Smooth muscle cell of the brain vasculature (primary cell): ENCODE results near the gene GAS5.
"Not testable (repeated sequence)": the region's sequence is repeated elsewhere in the genome, so short reads cannot be mapped to it uniquely, and the experiment has no call there.

Experiments
- DNase-seq: peaks from one replicate; pipeline ENCODE4 v3.0.0-alpha.2; 2012; ENCODE audit warnings: low read depth, low spot score

GAS5 gene

GRCh38 chr1:173870252-173871075, 2.7 kb upstream of the GAS5 start:
- no peak for DNase-seq

GRCh38 chr1:173869021-173869359, 1.2 kb upstream of the GAS5 start:
- no peak for DNase-seq

GRCh38 chr1:173868266-173869020, 654 bp upstream of the GAS5 start, which contains the start of gene ZBTB37:
ZBTB37 (plus strand) TSS chr1:173868380; CDS start chr1:173870226, 1,846 bp downstream.
- DNase-seq: no peak

DNA sequence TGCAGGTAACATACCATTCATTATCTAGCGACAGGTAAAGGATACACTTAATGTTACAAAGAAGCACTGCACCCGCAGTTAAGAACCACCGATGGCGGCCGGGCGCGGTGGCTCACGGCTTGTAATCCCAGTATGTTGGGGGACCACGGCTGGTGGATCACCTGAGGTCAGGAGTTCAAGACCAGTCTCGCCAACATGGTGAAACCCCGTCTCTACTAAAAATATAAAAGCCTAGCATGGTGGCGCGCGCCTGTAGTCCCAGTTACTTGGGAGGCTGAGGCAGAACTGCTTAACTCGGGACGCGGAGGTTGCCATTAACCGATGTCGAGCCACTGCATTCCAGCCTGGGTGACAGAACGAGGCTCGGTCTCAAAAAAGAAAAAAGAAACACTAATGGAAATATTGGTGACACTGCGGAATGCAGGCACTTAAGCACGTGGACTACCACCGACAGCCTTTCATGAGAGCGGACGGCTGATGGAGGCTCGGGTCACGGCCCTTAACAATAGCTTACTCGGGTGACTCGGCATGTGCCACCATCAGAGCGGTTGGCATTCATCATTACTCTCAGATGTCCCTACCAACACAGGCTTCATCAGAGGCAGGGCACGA, 542 bp downstream of the GAS5 start:
- no peak for DNase-seq

GRCh38 chr1:173866413-173867115, 1.2 kb downstream of the GAS5 start:
- DNase-seq: no peak

DNA sequence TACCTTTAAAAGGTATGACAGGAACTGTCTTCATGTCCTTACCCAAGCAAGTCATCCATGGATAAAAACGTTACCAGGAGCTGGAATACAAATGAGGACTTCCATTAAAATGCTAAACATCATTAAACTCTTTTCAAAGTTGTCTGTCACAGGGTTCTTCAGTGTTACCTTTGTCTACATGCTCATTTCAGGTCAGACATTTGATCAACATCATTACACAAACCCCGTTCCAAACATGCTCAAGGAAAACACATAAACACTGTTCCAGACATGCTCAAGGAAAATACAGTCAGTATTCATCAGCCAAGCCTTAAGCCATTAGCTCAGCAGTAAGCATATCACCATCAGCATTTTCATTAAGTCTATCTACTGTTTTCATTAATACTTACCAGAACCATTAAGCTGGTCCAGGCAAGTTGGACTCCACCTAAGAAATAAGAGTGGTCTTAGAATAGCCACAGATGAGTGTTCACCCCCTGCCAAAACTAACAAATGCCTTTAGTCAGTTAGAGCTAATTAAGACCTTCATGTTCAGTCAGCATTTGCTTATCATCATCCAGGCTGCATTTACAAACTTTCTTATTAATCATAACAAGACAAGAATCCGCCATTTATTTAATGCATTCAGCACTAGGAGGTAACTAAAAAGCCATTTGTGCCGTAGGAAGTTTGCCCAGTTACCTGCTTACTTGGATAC, 2.2 kb downstream of the GAS5 start:
- no peak for DNase-seq

DNA sequence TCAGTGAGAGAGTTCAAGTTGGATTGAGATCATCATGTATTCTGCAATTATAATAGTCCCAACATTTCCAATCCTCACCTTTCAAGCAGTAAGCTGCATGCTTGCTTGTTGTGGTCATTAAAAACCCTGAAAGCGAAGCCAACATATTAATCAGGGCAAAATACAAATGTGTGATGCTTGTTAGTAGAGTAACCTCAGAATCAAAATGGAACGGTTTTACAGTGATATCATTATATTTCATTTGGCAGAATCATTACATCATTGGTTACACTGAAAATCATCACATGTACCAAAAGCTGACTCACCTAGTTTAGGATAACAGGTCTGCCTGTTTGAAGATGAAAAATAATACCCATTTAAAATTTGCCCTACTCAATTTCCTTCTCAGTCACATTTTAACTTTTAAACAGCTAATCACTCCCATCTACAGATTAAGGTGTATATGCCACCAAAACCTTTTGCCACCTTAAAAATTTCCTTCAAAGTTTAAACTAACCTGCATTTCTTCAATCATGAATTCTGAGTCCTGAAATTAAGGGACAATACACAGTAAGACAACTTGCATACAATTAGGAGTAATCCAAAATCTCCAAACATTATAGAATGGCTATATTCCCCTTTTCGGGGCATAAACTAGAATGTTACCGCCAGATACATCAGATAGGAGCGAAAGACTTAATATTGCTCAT, 3.5 kb downstream of the GAS5 start:
- DNase-seq: no peak

GRCh38 chr1:173863224-173864161, 4.3 kb downstream of the GAS5 start:
- DNase-seq: no peak

DNA sequence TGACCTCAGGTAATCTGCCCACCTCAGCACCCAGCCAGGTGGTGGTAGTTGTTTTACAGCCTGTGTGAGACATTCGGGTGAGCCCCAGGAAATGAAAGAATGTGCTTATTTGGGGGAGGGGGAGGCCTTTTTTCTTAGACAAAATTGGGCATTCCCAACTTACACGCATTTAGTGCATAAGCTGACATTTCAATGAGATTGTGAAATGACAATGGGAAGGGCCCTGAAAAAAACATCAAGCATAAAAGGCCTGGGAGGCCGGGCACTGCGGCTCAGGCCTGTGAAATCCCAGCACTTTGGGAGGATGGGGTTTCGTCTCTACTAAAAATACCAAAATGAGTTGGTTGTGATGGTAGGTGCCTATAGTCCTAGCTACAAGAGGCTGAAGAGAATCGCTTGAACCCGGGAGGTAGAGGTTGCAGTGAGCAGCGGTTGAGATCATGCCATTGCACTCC, 5.0 kb downstream of the GAS5 start:
- no peak for DNase-seq

GRCh38 chr1:173862146-173862768, 5.5 kb downstream of the GAS5 start:
- not testable (repeated sequence) for DNase-seq

- no peak for DNase-seq
Measured at GRCh38 chr1:173861731-173862145, 6.1 kb downstream of the GAS5 start.

GRCh38 chr1:173860065-173860464, 7.7 kb downstream of the GAS5 start:
- DNase-seq: no peak

DNA sequence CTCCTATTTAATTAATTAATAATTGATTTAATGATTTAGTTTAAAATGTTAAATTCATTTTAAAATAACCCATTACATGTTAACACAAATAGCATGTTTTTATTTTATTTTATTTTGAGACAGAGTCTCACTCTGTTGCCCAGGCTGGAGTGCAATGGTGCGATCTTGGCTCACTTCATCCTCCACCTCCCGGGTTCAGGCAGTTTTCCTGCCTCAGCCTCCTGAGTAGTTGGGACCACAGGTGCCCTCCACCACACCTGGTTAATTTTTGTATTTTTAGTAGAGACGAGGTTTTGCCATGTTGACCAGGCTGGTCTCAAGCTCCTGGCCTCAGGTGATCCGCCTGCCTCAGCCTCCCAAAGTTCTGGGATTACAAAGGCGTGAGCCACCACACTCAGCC, 8.2 kb downstream of the GAS5 start:
- not testable (repeated sequence) for DNase-seq

- DNase-seq: no peak
Measured at GRCh38 chr1:173857363-173857917, 10.3 kb downstream of the GAS5 start.

DNA sequence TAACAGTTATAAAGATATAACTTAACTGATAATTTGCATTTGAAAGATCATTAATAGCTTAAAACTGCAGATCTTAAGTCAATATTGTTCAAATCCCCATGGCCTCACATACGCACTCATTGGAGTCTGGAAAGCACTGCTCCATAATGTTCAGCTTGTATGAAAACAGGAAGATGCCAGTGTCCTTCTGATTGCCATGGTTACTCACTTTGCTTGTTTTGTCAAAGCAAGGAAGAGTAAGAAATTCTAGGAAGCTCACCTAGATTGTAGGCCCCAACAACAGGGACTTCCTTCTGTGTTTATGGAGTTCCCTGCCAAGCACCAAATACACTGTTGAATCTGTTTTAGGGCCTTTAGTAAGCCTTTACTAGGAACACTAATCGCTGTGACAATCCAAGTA, 10.9 kb downstream of the GAS5 start:
- DNase-seq: no peak

DNA sequence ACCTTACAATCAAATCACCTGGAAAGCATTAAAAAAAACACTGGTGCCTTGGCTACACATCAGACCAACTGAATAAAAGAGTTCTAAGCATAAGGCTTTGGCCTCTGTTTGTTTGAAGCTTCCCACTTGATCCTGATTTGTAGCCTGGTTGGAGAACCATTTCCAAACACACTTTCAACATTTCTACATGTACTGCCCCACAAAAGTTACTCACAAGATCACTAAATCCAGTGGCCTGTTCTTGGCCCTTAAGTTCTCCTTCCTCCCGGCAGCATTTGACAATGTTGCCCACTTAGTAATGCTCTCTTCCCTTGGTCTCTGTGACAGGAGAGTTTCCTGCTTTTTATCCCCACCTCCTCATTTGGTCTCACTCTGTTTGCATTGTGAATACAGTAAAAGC, 11.8 kb downstream of the GAS5 start:
- DNase-seq: no peak

DNA sequence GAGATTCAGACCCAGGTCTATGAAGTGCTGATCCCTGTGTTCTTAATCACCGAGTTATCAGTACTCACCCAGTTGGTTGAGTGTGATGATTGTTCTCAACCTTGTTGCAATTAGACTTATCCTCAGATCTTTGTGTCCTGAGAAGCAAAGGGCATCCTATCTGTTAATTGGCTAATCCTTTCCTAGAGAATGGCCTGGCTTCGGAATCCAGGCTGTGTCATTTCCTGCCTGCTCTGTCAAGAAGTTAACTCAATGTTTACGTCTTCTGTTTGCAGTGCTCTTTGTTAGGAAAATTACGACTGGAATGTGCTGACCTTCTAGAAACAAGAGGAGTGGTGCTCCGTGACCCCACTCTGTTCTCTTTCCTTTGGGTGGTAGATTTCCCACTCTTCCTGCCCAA, 14.7 kb downstream of the GAS5 start:
- DNase-seq: no peak

GRCh38 chr1:173852105-173852504, 15.7 kb downstream of the GAS5 start:
- no peak for DNase-seq

DNA sequence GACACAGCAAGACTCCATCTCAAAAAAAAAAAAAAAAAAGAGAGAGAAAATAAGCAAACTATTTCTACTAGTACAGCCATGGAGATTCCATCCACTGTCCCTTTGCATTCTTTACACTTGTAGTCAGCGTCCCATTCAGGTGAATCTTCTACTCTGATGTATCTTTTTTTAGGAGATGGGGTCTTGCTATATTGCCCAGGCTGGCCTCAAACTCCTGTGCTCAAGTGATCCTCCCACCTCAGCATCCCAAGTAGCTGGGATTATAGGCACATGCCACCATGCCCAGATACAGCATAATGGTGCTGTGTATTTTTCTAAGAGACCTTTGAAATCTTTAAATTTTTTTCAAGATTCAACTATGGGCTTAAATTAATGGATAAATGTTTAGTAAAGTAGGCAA, 35.0 kb downstream of the GAS5 start:
- DNase-seq: no peak
